Tibial nerve (tissue), 3 donors: Measurements from ENCODE around the gene RBMS3.

Source experiments
- CTCF ChIP-seq, 5 experiments: fragments of 200-600 bp in 3 of 5; fragments of 450-650 bp in 2 of 5; sonication (generic) in 3 of 5; IDR thresholded peaks; one replicate each; pipeline ENCODE4 v1.5.1; 2016 to 2019; ENCODE audit warnings: antibody characterized with exemption in 5 of 5, mild to moderate bottlenecking in 3 of 5, moderate library complexity in 2 of 5
- POLR2A ChIP-seq, 2 donors: fragments of 450-650 bp; IDR thresholded peaks; one replicate each; pipeline ENCODE4 v1.6.1; 2017; ENCODE audit warnings: antibody characterized with exemption in 2 of 2, mild to moderate bottlenecking in 2 of 2, moderate library complexity in 2 of 2

GRCh38 chr3:29827756-29828155 is 546.9 kb downstream of the RBMS3 start:
- no peak for TF ChIP-seq CTCF (IDR thresholded peaks at IDR 0.05)
- TF ChIP-seq POLR2A (IDR thresholded peaks at IDR 0.05) = no peak
